Astrocyte (in vitro differentiated cells and primary cell): ENCODE measurements around the gene APMAP. TPM values are rescaled to one million over a fixed set of nuclear protein-coding genes. Genes with fewer than 3 reads are reported as not detected.

ENCODE experiments used
- DNase-seq: peaks from one replicate; pipeline ENCODE4 v3.0.0-alpha.2; 2010; ENCODE audit warnings: low read depth
- FAIRE-seq: peaks from 2 replicates; lab custom pipeline; 2011; peaks lifted over from hg19 to GRCh38; lab: Jason Lieb, UNC
- H2AFZ ChIP-seq: 2 replicates; pipeline ENCODE4 v1.6.0; 2012; ENCODE audit warnings: low read depth, low read length, inconsistent platforms
- H3K27ac ChIP-seq: 2 replicates; pipeline ENCODE4 v1.5.1; 2011; ENCODE audit warnings: low read depth, low read length, inconsistent platforms
- H3K27me3 ChIP-seq: 2 replicates; pipeline ENCODE4 v1.6.0; 2011; ENCODE audit warnings: low read length, inconsistent platforms; ENCODE audit not compliant: insufficient read depth
- H3K36me3 ChIP-seq: 2 replicates; pipeline ENCODE4 v1.5.1; 2011; ENCODE audit warnings: low read length, inconsistent platforms; ENCODE audit not compliant: insufficient read depth
- H3K4me1 ChIP-seq: 2 replicates; pipeline ENCODE4 v1.5.1; 2011; ENCODE audit warnings: low read length, inconsistent platforms; ENCODE audit not compliant: insufficient read depth
- H3K4me2 ChIP-seq: 2 replicates; pipeline ENCODE4 v1.6.0; 2012; ENCODE audit warnings: low read length, inconsistent platforms
- H3K4me3 ChIP-seq: 2 replicates; pipeline ENCODE4 v1.5.1; 2011; ENCODE audit warnings: low read depth, mild to moderate bottlenecking, low read length, inconsistent platforms; ENCODE audit not compliant: insufficient read depth
- H3K79me2 ChIP-seq: 2 replicates; pipeline ENCODE4 v1.6.0; 2012; ENCODE audit warnings: mild to moderate bottlenecking, low read length, inconsistent platforms; ENCODE audit not compliant: insufficient read depth
- H3K9ac ChIP-seq: 2 replicates; pipeline ENCODE4 v1.6.0; 2012; ENCODE audit warnings: mild to moderate bottlenecking, low read length, inconsistent platforms
- H3K9me3 ChIP-seq: 2 replicates; pipeline ENCODE4 v1.5.1; 2012; ENCODE audit warnings: low read depth, mild to moderate bottlenecking, low read length, inconsistent platforms; ENCODE audit not compliant: insufficient read depth
- H4K20me1 ChIP-seq: 2 replicates; pipeline ENCODE4 v1.6.0; 2012; ENCODE audit warnings: low read length, inconsistent platforms; ENCODE audit not compliant: insufficient read depth
- H3K27ac Mint-ChIP-seq: one replicate; pipeline ENCODE4 v1.8.0; 2021; ENCODE audit warnings: mild to moderate bottlenecking, mixed read lengths; ENCODE audit not compliant: unreplicated experiment
- H3K27me3 Mint-ChIP-seq: one replicate; pipeline ENCODE4 v1.8.0; 2021; ENCODE audit warnings: low read depth, mixed read lengths; ENCODE audit not compliant: unreplicated experiment
- H3K36me3 Mint-ChIP-seq: one replicate; pipeline ENCODE4 v1.8.0; 2021; ENCODE audit warnings: low read depth, mixed read lengths; ENCODE audit not compliant: unreplicated experiment
- H3K4me1 Mint-ChIP-seq: one replicate; pipeline ENCODE4 v1.8.0; 2021; ENCODE audit warnings: low read depth, mixed read lengths; ENCODE audit not compliant: unreplicated experiment
- H3K4me3 Mint-ChIP-seq: one replicate; pipeline ENCODE4 v1.8.0; 2021; ENCODE audit warnings: mild to moderate bottlenecking, moderate library complexity, mixed read lengths; ENCODE audit not compliant: unreplicated experiment
- H3K9me3 Mint-ChIP-seq: one replicate; pipeline ENCODE4 v1.8.0; 2021; ENCODE audit warnings: mild to moderate bottlenecking, mixed read lengths; ENCODE audit not compliant: unreplicated experiment
- CTCF ChIP-seq: IDR thresholded peaks from 2 replicates; pipeline ENCODE4 v1.5.1; 2011; ENCODE audit warnings: low read depth, mild to moderate bottlenecking, inconsistent platforms, low read length, moderate library complexity; ENCODE audit not compliant: insufficient read depth
- EZH2 ChIP-seq: IDR thresholded peaks from 2 replicates; pipeline ENCODE4 v1.6.1; 2012; ENCODE audit warnings: mild to moderate bottlenecking, low read length, inconsistent platforms; ENCODE audit not compliant: insufficient read depth
- total RNA-seq: library from RNA; stranded (reverse); gene quantifications from 2 replicates; pipeline ENCODE4 v1.2.1, GENCODE V29; 2021

The APMAP gene
- total RNA-seq, 1 donor from 2014 or later, result 110 TPM

GRCh38 chr20:25025986-25026605 lies 33.5 kb upstream of the APMAP start:
- H2AFZ ChIP-seq, result no peak overlapping the region
- H3K4me3 Mint-ChIP-seq, result no peak overlapping the region
- H3K79me2 ChIP-seq, result no peaks in the 10 kb centered on the region
- H3K27me3 Mint-ChIP-seq, result peaks cover 48% of the 10 kb centered on the region
- no peak overlapping the region for H3K27ac ChIP-seq
- H3K4me1 Mint-ChIP-seq, result no peaks in the 10 kb centered on the region
- FAIRE-seq (no peak), DNase-seq (no peak)
- TF ChIP-seq CTCF, result no peak
- TF ChIP-seq EZH2, result no peak
- no peaks in the 10 kb centered on the region for H3K36me3 Mint-ChIP-seq
- no peak overlapping the region for H3K4me2 ChIP-seq
- H3K27me3 ChIP-seq, result peaks cover 3% of the 10 kb centered on the region
- H4K20me1 ChIP-seq, result no peaks in the 10 kb centered on the region
- no peaks in the 10 kb centered on the region for H3K36me3 ChIP-seq
- no peaks in the 10 kb centered on the region for H3K9me3 Mint-ChIP-seq
- H3K4me1 ChIP-seq, result no peaks in the 10 kb centered on the region
- H3K9me3 ChIP-seq, result no peaks in the 10 kb centered on the region
- no peak overlapping the region for H3K27ac Mint-ChIP-seq
- no peak overlapping the region for H3K9ac ChIP-seq
- H3K4me3 ChIP-seq, result no peak overlapping the region

- H3K4me1 ChIP-seq, result no peaks in the 10 kb centered on the region
- no peak overlapping the region for H3K9ac ChIP-seq
- H2AFZ ChIP-seq, result no peak overlapping the region
- H3K79me2 ChIP-seq, result no peaks in the 10 kb centered on the region
- no peak overlapping the region for H3K27ac ChIP-seq
- Mint-ChIP-seq H3K9me3 (no peaks in the 10 kb centered on the region), H3K36me3 (no peaks in the 10 kb centered on the region), H3K27ac (no peak overlapping the region), H3K4me3 (no peak overlapping the region), H3K4me1 (no peaks in the 10 kb centered on the region), H3K27me3 (peaks cover 42% of the 10 kb centered on the region)
- no peaks in the 10 kb centered on the region for H3K9me3 ChIP-seq
- no peak overlapping the region for H3K4me2 ChIP-seq
- FAIRE-seq (no peak), DNase-seq (no peak)
- TF ChIP-seq CTCF (no peak), EZH2 (no peak)
- H4K20me1 ChIP-seq, result no peaks in the 10 kb centered on the region
- H3K27me3 ChIP-seq, result no peaks in the 10 kb centered on the region
- no peaks in the 10 kb centered on the region for H3K36me3 ChIP-seq
- H3K4me3 ChIP-seq, result no peak overlapping the region
Observed at GRCh38 chr20:25025091-25025861, 32.7 kb upstream of the APMAP start.

- FAIRE-seq (no peak), DNase-seq (no peak)
- Histone ChIP-seq H3K27me3 (no peaks in the 10 kb centered on the region), H3K9ac (no peak overlapping the region), H3K4me3 (no peak overlapping the region), H3K9me3 (no peaks in the 10 kb centered on the region), H3K36me3 (no peaks in the 10 kb centered on the region), H3K4me2 (no peak overlapping the region), H3K27ac (no peak overlapping the region), H4K20me1 (no peaks in the 10 kb centered on the region), H3K4me1 (no peaks in the 10 kb centered on the region), H3K79me2 (no peaks in the 10 kb centered on the region), H2AFZ (no peak overlapping the region)
- peaks cover 39% of the 10 kb centered on the region for H3K27me3 Mint-ChIP-seq
- no peaks in the 10 kb centered on the region for H3K36me3 Mint-ChIP-seq
- H3K4me1 Mint-ChIP-seq, result no peaks in the 10 kb centered on the region
- H3K9me3 Mint-ChIP-seq, result no peaks in the 10 kb centered on the region
- H3K27ac Mint-ChIP-seq, result no peak overlapping the region
- H3K4me3 Mint-ChIP-seq, result no peak overlapping the region
- TF ChIP-seq CTCF (no peak), EZH2 (no peak)
Observed at GRCh38 chr20:25024171-25024570, 31.6 kb upstream of the APMAP start.
